ENCODE results near the gene ARHGAP6.

GRCh38 chrX:11670316-11670715 lies 4.6 kb upstream of the ARHGAP6 start:
- no peak for TF ChIP-seq POLR2AphosphoS5 (IDR thresholded peaks at IDR 0.05; ENCODE audit: low read depth, low read length)
- TF ChIP-seq ZNF331 (CRISPR knock-in tag; IDR thresholded peaks at IDR 0.05) = no peak
- no peak for TF ChIP-seq RNF2 (conservative IDR thresholded peaks at IDR 0.05; ENCODE audit: low read depth)
- TF ChIP-seq POLR2G (IDR thresholded peaks at IDR 0.05; ENCODE audit: low read depth, low read length) = no peak
- TF ChIP-seq, protein P1, sequence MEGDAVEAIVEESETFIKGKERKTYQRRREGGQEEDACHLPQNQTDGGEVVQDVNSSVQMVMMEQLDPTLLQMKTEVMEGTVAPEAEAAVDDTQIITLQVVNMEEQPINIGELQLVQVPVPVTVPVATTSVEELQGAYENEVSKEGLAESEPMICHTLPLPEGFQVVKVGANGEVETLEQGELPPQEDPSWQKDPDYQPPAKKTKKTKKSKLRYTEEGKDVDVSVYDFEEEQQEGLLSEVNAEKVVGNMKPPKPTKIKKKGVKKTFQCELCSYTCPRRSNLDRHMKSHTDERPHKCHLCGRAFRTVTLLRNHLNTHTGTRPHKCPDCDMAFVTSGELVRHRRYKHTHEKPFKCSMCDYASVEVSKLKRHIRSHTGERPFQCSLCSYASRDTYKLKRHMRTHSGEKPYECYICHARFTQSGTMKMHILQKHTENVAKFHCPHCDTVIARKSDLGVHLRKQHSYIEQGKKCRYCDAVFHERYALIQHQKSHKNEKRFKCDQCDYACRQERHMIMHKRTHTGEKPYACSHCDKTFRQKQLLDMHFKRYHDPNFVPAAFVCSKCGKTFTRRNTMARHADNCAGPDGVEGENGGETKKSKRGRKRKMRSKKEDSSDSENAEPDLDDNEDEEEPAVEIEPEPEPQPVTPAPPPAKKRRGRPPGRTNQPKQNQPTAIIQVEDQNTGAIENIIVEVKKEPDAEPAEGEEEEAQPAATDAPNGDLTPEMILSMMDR (CRISPR knock-in tag; IDR thresholded peaks at IDR 0.05) = no peak
- TF ChIP-seq KLF15 (CRISPR knock-in tag; IDR thresholded peaks at IDR 0.05; ENCODE audit: borderline replicate concordance) = no peak
- no peak for TF ChIP-seq ZFP62 (CRISPR knock-in tag; IDR thresholded peaks at IDR 0.05)
- no peak for TF ChIP-seq ZFAT (CRISPR knock-in tag; conservative IDR thresholded peaks at IDR 0.05)
- TF ChIP-seq, protein P2, sequence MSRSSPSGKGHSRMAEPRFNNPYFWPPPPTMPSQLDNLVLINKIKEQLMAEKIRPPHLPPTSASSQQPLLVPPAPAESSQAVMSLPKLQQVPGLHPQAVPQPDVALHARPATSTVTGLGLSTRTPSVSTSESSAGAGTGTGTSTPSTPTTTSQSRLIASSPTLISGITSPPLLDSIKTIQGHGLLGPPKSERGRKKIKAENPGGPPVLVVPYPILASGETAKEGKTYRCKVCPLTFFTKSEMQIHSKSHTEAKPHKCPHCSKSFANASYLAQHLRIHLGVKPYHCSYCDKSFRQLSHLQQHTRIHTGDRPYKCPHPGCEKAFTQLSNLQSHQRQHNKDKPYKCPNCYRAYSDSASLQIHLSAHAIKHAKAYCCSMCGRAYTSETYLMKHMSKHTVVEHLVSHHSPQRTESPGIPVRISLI (CRISPR knock-in tag; IDR thresholded peaks at IDR 0.05; ENCODE audit: borderline replicate concordance) = no peak

Measured in HepG2 (cell line).